Aorta (tissue), 5 donors: ENCODE results near the gene KREMEN1. TPM values are rescaled to one million over a fixed set of nuclear protein-coding genes. Genes with fewer than 3 reads are reported as not detected.

Experiments
- ATAC-seq: fragments of 200-7000 bp; cut with Tn5 transposase; one replicate; pipeline ENCODE4 v1.9.1; 2022; ENCODE audit warnings: moderate library complexity; ENCODE audit not compliant: low FRiP score
- DNase-seq, 2 donors: peaks; one replicate each; pipeline ENCODE4 v3.0.0-alpha.2; 2020
- H3K27ac ChIP-seq, 2 donors: one replicate each; pipeline ENCODE4 v1.5.1; 2013; ENCODE audit warnings: low read length in 2 of 2, mild to moderate bottlenecking in 2 of 2, moderate library complexity in 2 of 2, control low read depth in 1 of 2, inconsistent platforms in 1 of 2, low read depth in 1 of 2
- H3K27me3 ChIP-seq, 2 donors: one replicate each; pipeline ENCODE4 v1.6.1; 2013; ENCODE audit warnings: control low read depth in 1 of 2, low read length in 1 of 2, mild to moderate bottlenecking in 1 of 2, moderate library complexity in 1 of 2; ENCODE audit not compliant: insufficient read depth in 2 of 2, control insufficient read depth in 1 of 2
- H3K36me3 ChIP-seq, 2 donors: one replicate each; pipeline ENCODE4 v1.6.1; 2013; ENCODE audit warnings: control low read depth in 1 of 2, low read length in 1 of 2, mild to moderate bottlenecking in 1 of 2; ENCODE audit not compliant: insufficient read depth in 2 of 2, control insufficient read depth in 1 of 2
- H3K4me1 ChIP-seq, 2 donors: one replicate each; pipeline ENCODE4 v1.6.1; 2013; ENCODE audit warnings: low read length in 2 of 2, control low read depth in 1 of 2, mild to moderate bottlenecking in 1 of 2, moderate library complexity in 1 of 2; ENCODE audit not compliant: insufficient read depth in 2 of 2, control insufficient read depth in 1 of 2
- H3K4me3 ChIP-seq, 2 donors: one replicate each; pipeline ENCODE4 v1.5.1; 2013; ENCODE audit warnings: low read length in 2 of 2, control low read depth in 1 of 2, mild to moderate bottlenecking in 1 of 2
- H3K9me3 ChIP-seq: one replicate; pipeline ENCODE4 v1.6.1; 2013; ENCODE audit warnings: mild to moderate bottlenecking, low read length; ENCODE audit not compliant: control insufficient read depth
- WGBS, 2 donors: extraction: QIAGEN DNeasy Blood & Tissue Kit; methylation state at CpG; one replicate each; pipeline ENCODE4 v1.1.7; 2013; 5-methylcytosine and 5-hydroxymethylcytosine counted together
- intact Hi-C, 2 donors: fragments of 100-400 bp; cut with DNase I; formaldehyde crosslinking; loops; one replicate each; pipeline versions ENCODE4 v1.14.2 to v1.15.0; 2022
- long read RNA-seq, 2 donors: library from polyadenylated mRNA; unstranded; transcript quantifications; one replicate each; pipeline ENCODE4 v2.0.0, GENCODE V29; 2020 to 2021
- polyA plus RNA-seq, 2 donors: library from polyadenylated mRNA; stranded (reverse); fragments of 200-250 nt; gene quantifications; one replicate each; pipeline ENCODE4 v1.2.3, GENCODE V29; 2013
- total RNA-seq, 2 donors: library from RNA; stranded (reverse); fragmentation: NEBNext Ultra II Directional; extraction: Animal tissue kit (Norgen Biotek cat#: 25700); gene quantifications; one replicate each; pipeline ENCODE4 v1.2.1, GENCODE V29; 2021
- donor health status: healthy with polysubstance abuse.
- donor health status: Bipolar disorder and iron deficiency.
- donor health status: DM: no; HTN: no; CAD: no.
- donor health status: DM: no; HTN: no; CAD: no.
- donor health status: DM: yes; HTN: yes; CAD: no.

KREMEN1 gene, protein sequence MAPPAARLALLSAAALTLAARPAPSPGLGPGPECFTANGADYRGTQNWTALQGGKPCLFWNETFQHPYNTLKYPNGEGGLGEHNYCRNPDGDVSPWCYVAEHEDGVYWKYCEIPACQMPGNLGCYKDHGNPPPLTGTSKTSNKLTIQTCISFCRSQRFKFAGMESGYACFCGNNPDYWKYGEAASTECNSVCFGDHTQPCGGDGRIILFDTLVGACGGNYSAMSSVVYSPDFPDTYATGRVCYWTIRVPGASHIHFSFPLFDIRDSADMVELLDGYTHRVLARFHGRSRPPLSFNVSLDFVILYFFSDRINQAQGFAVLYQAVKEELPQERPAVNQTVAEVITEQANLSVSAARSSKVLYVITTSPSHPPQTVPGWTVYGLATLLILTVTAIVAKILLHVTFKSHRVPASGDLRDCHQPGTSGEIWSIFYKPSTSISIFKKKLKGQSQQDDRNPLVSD
- total RNA-seq (10 to 100 TPM; 13.4 to 19.1 TPM), polyA plus RNA-seq (1 to 10 TPM; 1.9 to 3.6 TPM)
- long read RNA-seq, donor 1, full-length matches to known transcripts, result 1 of 24 reads
- long read RNA-seq, donor 1, partial matches to known transcripts, result 16 of 24 reads
- long read RNA-seq, donor 1, other reads (novel, unspliced or antisense), result 7 of 24 reads
- long read RNA-seq, donor 2, full-length matches to known transcripts, result 2 of 14 reads
- long read RNA-seq, donor 2, partial matches to known transcripts, result 1 of 14 reads
- long read RNA-seq, donor 2, other reads (novel, unspliced or antisense), result 11 of 14 reads

DNA sequence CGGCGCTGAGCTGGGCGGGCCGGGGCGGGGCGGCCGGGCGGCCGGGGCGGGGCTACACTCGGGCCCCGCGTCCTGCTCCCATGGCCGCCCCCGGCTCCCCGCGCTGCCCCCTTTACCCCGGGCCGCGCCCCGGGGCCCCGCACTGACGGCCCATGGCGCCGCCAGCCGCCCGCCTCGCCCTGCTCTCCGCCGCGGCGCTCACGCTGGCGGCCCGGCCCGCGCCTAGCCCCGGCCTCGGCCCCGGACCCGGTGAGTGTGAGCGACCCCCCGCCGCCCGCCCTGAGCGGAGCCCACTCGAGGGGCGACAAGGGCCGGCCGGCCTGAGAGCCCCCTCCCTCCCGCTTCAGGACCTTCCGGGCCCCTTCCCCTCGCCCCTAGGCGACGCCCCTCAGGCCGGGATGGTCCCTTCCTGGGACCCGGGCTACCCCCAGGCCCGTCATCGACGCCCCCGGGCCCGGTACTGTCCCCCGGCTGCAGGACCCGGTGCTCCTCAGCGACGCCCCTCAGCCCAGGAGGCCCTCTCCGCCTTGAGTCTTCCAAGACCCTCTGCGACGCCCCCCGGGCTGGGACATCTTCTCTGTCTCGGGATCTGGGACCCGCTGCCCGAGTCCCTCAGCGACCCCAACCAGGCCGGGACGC lies at the start of gene KREMEN1:
Gene KREMEN1, plus strand, starts transcription at position 57 of the 639 bp plus-strand sequence. Its CDS starts 96 bp downstream, at position 153.
- DNase-seq, result peak in 1 of 2 donors; percentile 59
- Histone ChIP-seq H3K4me3 (peak within 1 kb of the TSS; percentile 57 to 98), H3K4me1 (no peaks in the 10 kb centered on the region), H3K27ac (no peak within 1 kb of the TSS), H3K27me3 (no peaks in the 10 kb centered on the region), H3K36me3 (no peaks in the 10 kb centered on the region), H3K9me3 (no peaks in the 10 kb centered on the region)
- peak; percentile 33 for ATAC-seq
- intact Hi-C loops, result no loop called here
- WGBS, 2 donors, result 1% methylated on average over 25 to 76 of the region's 76 CpGs

DNA sequence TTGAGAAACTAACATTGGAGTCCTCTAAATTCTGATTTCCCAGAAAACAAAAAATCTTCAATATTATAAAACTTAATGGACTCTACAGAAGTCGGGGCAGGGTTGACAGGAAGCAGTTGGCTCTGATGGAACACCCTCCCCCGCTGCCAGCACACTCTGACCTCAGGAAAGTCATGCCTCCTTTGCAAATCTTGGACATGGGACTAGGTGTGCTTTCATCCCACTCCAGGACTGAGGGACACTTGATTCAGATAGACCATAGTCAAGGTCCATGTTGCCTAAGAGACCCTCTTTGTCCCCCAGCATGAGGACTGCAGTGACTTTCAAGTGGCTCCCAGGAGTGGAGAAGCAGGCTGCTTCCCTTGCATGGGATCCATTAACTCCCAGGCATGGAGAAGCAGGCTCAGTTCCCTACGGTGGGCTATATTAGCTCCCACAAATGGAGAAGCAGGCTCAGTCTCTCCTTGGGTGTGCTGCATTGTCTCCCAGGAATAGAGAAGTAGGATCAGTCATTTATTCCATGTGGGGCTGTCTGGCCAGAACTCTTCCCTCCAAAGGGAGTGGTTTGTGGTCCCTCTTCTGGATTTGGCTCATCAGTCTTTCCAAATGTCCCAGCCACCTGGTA lies 49.6 kb upstream of the KREMEN1 start:
- Histone ChIP-seq H3K9me3 (no peaks in the 10 kb centered on the region), H3K4me1 (no peaks in the 10 kb centered on the region), H3K27me3 (no peaks in the 10 kb centered on the region), H3K4me3 (no peak overlapping the region), H3K36me3 (peaks cover 0 to 2% of the 10 kb centered on the region in 2 donors), H3K27ac (no peak overlapping the region)
- 68 to 71% methylated on average over 3 of the region's 3 CpGs for WGBS, 2 donors
- DNase-seq (no peak), ATAC-seq (no peak)
- intact Hi-C loops, result no loop called here

DNA sequence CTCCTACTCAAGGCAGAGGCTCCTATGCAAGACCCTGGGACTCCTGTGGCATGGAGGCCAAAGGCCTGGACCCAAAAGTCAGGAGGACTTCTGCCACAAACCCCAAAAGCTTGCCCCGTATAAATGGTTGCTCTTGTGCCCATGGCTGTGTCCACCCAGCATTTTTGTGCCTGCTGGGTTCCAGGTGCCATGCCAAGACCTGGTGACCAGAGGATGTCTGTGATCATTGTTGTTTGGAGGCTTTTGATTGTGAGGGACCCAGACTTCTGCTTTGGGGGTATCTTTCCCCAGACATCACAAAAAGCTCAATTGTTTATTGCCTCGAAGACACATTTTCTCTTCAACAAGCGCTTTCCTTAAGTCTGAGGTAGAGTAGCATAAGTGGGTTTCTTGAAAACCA lies 46.3 kb upstream of the KREMEN1 start:
- no peaks in the 10 kb centered on the region for H3K9me3 ChIP-seq
- no peak overlapping the region for H3K4me3 ChIP-seq
- ATAC-seq, result no peak
- H3K4me1 ChIP-seq, result no peaks in the 10 kb centered on the region
- no peak overlapping the region for H3K27ac ChIP-seq
- WGBS, 2 donors, result 97 to 100% methylated on average over 3 of the region's 3 CpGs
- no peaks in the 10 kb centered on the region for H3K27me3 ChIP-seq
- intact Hi-C loops, result no loop called here
- no peak for DNase-seq
- no peaks in the 10 kb centered on the region for H3K36me3 ChIP-seq

DNA sequence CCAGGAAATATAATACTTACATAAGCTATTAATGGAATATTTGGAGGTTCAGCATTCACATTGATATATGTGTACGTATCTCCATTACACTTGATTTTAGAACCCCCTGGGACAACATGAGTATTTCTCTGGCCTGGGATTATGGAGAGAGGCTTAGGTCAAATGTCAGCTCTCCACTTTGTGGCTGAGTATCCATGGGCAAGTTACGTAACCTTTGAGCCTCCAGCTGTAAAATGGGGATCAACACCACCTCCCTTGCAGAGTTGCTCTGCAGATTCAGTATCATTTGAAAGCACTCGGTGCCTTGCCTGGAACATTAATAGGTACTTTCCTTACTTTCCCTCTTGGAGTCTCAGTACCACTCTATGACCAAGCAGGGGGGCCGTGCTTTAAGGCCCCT lies 44.4 kb upstream of the KREMEN1 start:
- no peak for ATAC-seq
- no peak overlapping the region for H3K27ac ChIP-seq
- no peak overlapping the region for H3K4me3 ChIP-seq
- H3K27me3 ChIP-seq, result no peaks in the 10 kb centered on the region
- H3K9me3 ChIP-seq, result no peaks in the 10 kb centered on the region
- DNase-seq, result no peak
- peaks cover 0 to 4% of the 10 kb centered on the region in 2 donors for H3K4me1 ChIP-seq
- intact Hi-C loops, result no loop called here
- 89 to 92% methylated on average over 4 of the region's 4 CpGs for WGBS, 2 donors
- no peaks in the 10 kb centered on the region for H3K36me3 ChIP-seq

DNA sequence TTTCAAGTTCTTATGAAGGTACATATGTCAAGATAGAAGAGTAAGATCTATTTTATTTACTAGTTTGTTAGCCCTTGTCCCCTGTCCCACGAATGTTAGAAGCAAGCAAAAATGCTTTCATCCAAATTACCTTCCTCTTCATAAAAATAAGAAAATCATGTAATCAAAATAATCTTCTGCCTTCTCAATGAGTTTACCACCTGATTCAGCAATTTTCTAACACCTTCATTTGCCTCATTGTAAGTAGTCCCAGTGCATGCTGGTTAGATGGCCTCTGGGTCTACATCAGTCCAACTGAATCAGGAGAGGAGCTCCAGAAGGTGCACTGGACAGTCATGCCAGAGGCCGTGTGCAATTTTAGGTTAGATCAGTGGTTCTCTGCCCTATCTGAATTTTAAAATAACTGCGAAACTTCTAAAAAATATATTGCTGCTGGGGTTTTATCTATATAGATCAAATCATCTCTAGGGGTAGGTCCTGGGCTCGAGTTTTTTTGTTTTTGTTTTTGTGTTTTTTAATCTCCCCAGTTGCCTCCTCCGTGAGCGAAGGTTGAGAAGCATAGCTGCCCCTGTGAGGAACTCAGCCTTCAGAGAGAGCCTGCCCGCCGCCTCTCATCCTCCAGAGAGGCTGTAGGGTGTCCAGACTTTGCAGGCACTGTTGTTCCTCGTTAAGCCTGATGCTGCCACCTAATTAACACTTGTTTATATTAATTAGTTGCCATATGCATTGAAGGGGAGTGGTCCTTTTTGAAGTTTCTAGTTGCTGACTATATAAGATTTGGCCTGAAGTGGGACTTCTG lies 43.4 kb upstream of the KREMEN1 start:
- intact Hi-C loops, result no loop called here
- Histone ChIP-seq H3K36me3 (no peaks in the 10 kb centered on the region), H3K4me3 (no peak overlapping the region), H3K4me1 (peaks cover 0 to 4% of the 10 kb centered on the region in 2 donors), H3K9me3 (no peaks in the 10 kb centered on the region), H3K27ac (no peak overlapping the region), H3K27me3 (no peaks in the 10 kb centered on the region)
- 93% methylated on average over 9 of the region's 9 CpGs for WGBS, 2 donors
- no peak for DNase-seq
- ATAC-seq, result no peak

DNA sequence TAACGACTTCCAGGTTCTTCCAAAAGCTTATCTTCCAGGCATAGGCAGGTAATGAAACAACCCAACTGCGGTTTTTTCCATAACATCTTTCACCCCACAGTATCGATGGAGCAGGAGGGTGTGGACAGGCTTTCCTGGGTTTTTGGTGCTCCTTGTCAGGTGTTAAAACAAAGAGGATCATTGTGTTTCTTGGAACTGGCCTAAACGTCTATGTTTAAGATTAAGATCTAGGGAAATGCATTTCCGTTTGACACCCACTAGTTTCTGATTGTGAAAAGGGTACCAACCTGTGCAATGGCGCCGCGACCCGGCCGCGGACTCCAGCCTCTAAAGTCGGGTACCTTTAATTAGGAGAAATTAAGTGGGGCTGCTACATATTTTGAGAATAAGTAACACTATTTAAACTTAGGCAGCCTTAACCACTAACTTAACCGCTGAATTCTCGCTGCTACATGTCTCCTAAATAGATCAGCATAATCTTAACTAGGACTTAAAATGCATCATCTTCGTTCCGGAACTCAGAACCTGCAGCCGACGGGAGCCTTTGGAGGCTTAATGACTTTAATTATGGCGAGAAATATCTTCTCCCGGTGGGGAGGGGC lies 42.7 kb upstream of the KREMEN1 start:
- intact Hi-C loops, result loop anchor here (5.0 to 10.0 kb wide), 4 partner anchors 53 to 425 kb away; partner anchors contain the start of gene ZNRF3 (in 1 of the 2)
- H3K36me3 ChIP-seq, result no peaks in the 10 kb centered on the region
- no peak overlapping the region for H3K4me3 ChIP-seq
- no peaks in the 10 kb centered on the region for H3K9me3 ChIP-seq
- H3K4me1 ChIP-seq, result peaks cover 0 to 4% of the 10 kb centered on the region in 2 donors
- no peak for DNase-seq
- ATAC-seq, result no peak
- H3K27ac ChIP-seq, result peak overlapping the region; percentile 18 to 34
- no peaks in the 10 kb centered on the region for H3K27me3 ChIP-seq
- 59 to 63% methylated on average over 20 of the region's 20 CpGs for WGBS, 2 donors

DNA sequence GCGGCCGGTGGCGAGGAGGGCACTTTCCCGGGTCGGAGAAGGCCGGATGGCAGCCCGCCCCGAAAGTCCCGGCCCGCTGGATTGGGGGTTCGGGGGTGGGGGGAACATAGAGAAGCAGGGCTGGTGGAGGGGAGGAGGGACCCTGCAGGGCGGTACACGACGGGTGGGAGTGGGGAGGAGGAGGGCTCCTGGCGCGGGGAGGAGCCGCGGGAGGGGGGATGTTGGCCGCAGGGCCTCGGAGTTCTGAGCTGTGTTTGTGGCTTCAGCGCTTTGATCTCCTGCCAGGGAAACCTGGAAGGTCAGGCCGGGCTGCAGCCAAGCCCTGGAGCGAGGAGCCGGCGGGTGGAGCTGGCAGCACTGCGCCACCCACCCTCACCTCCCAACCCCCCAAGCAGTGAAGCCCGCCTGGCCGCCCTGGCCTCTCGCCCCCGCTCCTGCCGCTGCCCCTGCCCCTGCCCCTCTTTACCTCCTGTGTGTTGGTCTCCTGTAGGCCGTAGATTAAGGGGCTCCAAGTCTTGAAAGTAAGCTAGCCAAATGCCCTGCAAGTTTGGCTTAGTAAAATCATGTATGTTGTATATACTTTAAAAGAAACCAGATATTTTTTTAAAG lies 42.1 kb upstream of the KREMEN1 start:
- H3K9me3 ChIP-seq, result no peaks in the 10 kb centered on the region
- peak overlapping the region; percentile 18 to 44 for H3K27ac ChIP-seq
- no peaks in the 10 kb centered on the region for H3K27me3 ChIP-seq
- peak; percentile 83 to 87 for DNase-seq
- peak; percentile 84 for ATAC-seq
- no peaks in the 10 kb centered on the region for H3K36me3 ChIP-seq
- 4 to 6% methylated on average over 32 of the region's 32 CpGs for WGBS, 2 donors
- H3K4me1 ChIP-seq, result peaks cover 0 to 4% of the 10 kb centered on the region in 2 donors
- intact Hi-C loops, result loop anchor here (5.0 to 10.0 kb wide), 4 partner anchors 53 to 426 kb away; partner anchors contain the start of gene ZNRF3 (in 1 of the 2)
- H3K4me3 ChIP-seq, result no peak overlapping the region
